Memory B cell (primary cell): ENCODE measurements around the gene CTPS1.

Source experiments
- ATAC-seq: fragments of 150-1000 bp; cut with Tn5 transposase; 2 replicates; pipeline ENCODE4 v1.10.0; 2021; ENCODE audit warnings: low read depth, mild to moderate bottlenecking, moderate library complexity
- DNase-seq, 2 donors: peaks; one replicate each; pipeline ENCODE4 v3.0.0; 2022; ENCODE audit warnings: low spot score in 2 of 2
- H3K27ac Mint-ChIP-seq: one replicate; pipeline ENCODE4 v1.8.0; 2022; ENCODE audit warnings: mild to moderate bottlenecking, moderate library complexity, mixed read lengths
- H3K27me3 Mint-ChIP-seq: one replicate; pipeline ENCODE4 v1.8.0; 2022; ENCODE audit warnings: mixed read lengths
- H3K36me3 Mint-ChIP-seq: one replicate; pipeline ENCODE4 v1.8.0; 2022; ENCODE audit warnings: mild to moderate bottlenecking, mixed read lengths
- H3K4me1 Mint-ChIP-seq: one replicate; pipeline ENCODE4 v1.8.0; 2022; ENCODE audit warnings: mixed read lengths
- H3K4me3 Mint-ChIP-seq: one replicate; pipeline ENCODE4 v1.8.0; 2022; ENCODE audit warnings: mild to moderate bottlenecking, moderate library complexity, mixed read lengths
- H3K9me3 Mint-ChIP-seq: one replicate; pipeline ENCODE4 v1.8.0; 2022; ENCODE audit warnings: mixed read lengths

Gene CTPS1

GRCh38 chr1:41017141-41018017 lies 37.9 kb downstream of the CTPS1 start:
- H3K27me3 Mint-ChIP-seq = no peaks in the 10 kb centered on the region
- H3K36me3 Mint-ChIP-seq = peaks cover 5% of the 10 kb centered on the region
- DNase-seq (no peak), ATAC-seq (no peak)
- H3K4me3 Mint-ChIP-seq = no peak overlapping the region
- H3K9me3 Mint-ChIP-seq = no peaks in the 10 kb centered on the region
- no peak overlapping the region for H3K27ac Mint-ChIP-seq
- H3K4me1 Mint-ChIP-seq = peaks cover 14% of the 10 kb centered on the region

GRCh38 chr1:41018018-41018410 lies 38.5 kb downstream of the CTPS1 start:
- Mint-ChIP-seq H3K4me1 (peaks cover 14% of the 10 kb centered on the region), H3K27me3 (no peaks in the 10 kb centered on the region), H3K36me3 (peaks cover 5% of the 10 kb centered on the region), H3K4me3 (no peak overlapping the region), H3K9me3 (no peaks in the 10 kb centered on the region), H3K27ac (no peak overlapping the region)
- ATAC-seq = no peak
- no peak for DNase-seq

- DNase-seq = no peak
- Mint-ChIP-seq H3K9me3 (no peaks in the 10 kb centered on the region), H3K4me3 (no peak overlapping the region), H3K36me3 (peaks cover 5% of the 10 kb centered on the region), H3K27me3 (no peaks in the 10 kb centered on the region), H3K27ac (peak overlapping the region; percentile 65), H3K4me1 (peaks cover 14% of the 10 kb centered on the region)
- no peak for ATAC-seq
Measured at GRCh38 chr1:41019353-41019745, 39.9 kb downstream of the CTPS1 start.

- Mint-ChIP-seq H3K36me3 (peaks cover 8% of the 10 kb centered on the region), H3K27me3 (no peaks in the 10 kb centered on the region), H3K4me3 (no peak overlapping the region), H3K27ac (no peak overlapping the region), H3K4me1 (peaks cover 12% of the 10 kb centered on the region), H3K9me3 (no peaks in the 10 kb centered on the region)
- DNase-seq (no peak), ATAC-seq (no peak)
Measured at GRCh38 chr1:41020109-41020576, 40.6 kb downstream of the CTPS1 start.

- Mint-ChIP-seq H3K27ac (no peak overlapping the region), H3K36me3 (peaks cover 8% of the 10 kb centered on the region), H3K4me3 (no peak overlapping the region), H3K27me3 (no peaks in the 10 kb centered on the region), H3K4me1 (peaks cover 16% of the 10 kb centered on the region), H3K9me3 (no peaks in the 10 kb centered on the region)
- no peak for ATAC-seq
- no peak for DNase-seq
Measured at GRCh38 chr1:41020654-41021053, 41.2 kb downstream of the CTPS1 start.

- peaks cover 22% of the 10 kb centered on the region for H3K4me1 Mint-ChIP-seq
- DNase-seq = no peak
- H3K36me3 Mint-ChIP-seq = peaks cover 6% of the 10 kb centered on the region
- H3K4me3 Mint-ChIP-seq = no peak within 1 kb of the TSS
- no peak for ATAC-seq
- H3K27ac Mint-ChIP-seq = peak within 1 kb of the TSS; percentile 25
- H3K9me3 Mint-ChIP-seq = no peaks in the 10 kb centered on the region
- no peaks in the 10 kb centered on the region for H3K27me3 Mint-ChIP-seq
Measured at GRCh38 chr1:41021526-41022308, 42.2 kb downstream of the CTPS1 start, which contains the start of gene SLFNL1. SLFNL1 (minus strand) TSS chr1:41021725; CDS start chr1:41020660, 1,065 bp downstream.

GRCh38 chr1:41022424-41022823 lies 42.9 kb downstream of the CTPS1 start:
- Mint-ChIP-seq H3K27ac (no peak overlapping the region), H3K4me3 (no peak overlapping the region)
- DNase-seq = no peak

GRCh38 chr1:41023279-41023990 lies 43.9 kb downstream of the CTPS1 start:
- ATAC-seq (no peak), DNase-seq (no peak)
- peaks cover 11% of the 10 kb centered on the region for H3K36me3 Mint-ChIP-seq
- H3K4me3 Mint-ChIP-seq = no peak overlapping the region
- no peaks in the 10 kb centered on the region for H3K27me3 Mint-ChIP-seq
- peak overlapping the region; percentile 50 for H3K27ac Mint-ChIP-seq
- H3K4me1 Mint-ChIP-seq = peaks cover 23% of the 10 kb centered on the region
- no peaks in the 10 kb centered on the region for H3K9me3 Mint-ChIP-seq

More at GRCh38 chr1:41022424-41022823, 42.9 kb downstream of the CTPS1 start:
- Mint-ChIP-seq H3K27me3 (no peaks in the 10 kb centered on the region), H3K36me3 (peaks cover 4% of the 10 kb centered on the region), H3K4me1 (peaks cover 23% of the 10 kb centered on the region), H3K9me3 (no peaks in the 10 kb centered on the region)
- no peak for ATAC-seq

- Mint-ChIP-seq H3K27ac (peak overlapping the region; percentile 60), H3K36me3 (peaks cover 18% of the 10 kb centered on the region), H3K27me3 (no peaks in the 10 kb centered on the region), H3K4me1 (peaks cover 18% of the 10 kb centered on the region), H3K4me3 (no peak overlapping the region), H3K9me3 (no peaks in the 10 kb centered on the region)
- ATAC-seq (no peak), DNase-seq (no peak)
Measured at GRCh38 chr1:41024953-41025352, 45.5 kb downstream of the CTPS1 start.

- ATAC-seq = peak; percentile 67
- H3K36me3 Mint-ChIP-seq = peaks cover 24% of the 10 kb centered on the region
- H3K27ac Mint-ChIP-seq = peak overlapping the region; percentile 89
- DNase-seq = no peak
- peaks cover 18% of the 10 kb centered on the region for H3K4me1 Mint-ChIP-seq
- H3K27me3 Mint-ChIP-seq = no peaks in the 10 kb centered on the region
- no peaks in the 10 kb centered on the region for H3K9me3 Mint-ChIP-seq
- peak overlapping the region; percentile 41 for H3K4me3 Mint-ChIP-seq
Measured at GRCh38 chr1:41025979-41026819, 46.7 kb downstream of the CTPS1 start.

GRCh38 chr1:41028034-41028642 lies 48.6 kb downstream of the CTPS1 start:
- peaks cover 29% of the 10 kb centered on the region for H3K36me3 Mint-ChIP-seq
- H3K4me3 Mint-ChIP-seq = no peak overlapping the region

GRCh38 chr1:41030872-41031616 lies 51.5 kb downstream of the CTPS1 start:
- ATAC-seq = no peak
- peaks cover 2% of the 10 kb centered on the region for H3K9me3 Mint-ChIP-seq
- H3K27ac Mint-ChIP-seq = no peak overlapping the region
- H3K4me3 Mint-ChIP-seq = no peak overlapping the region
- H3K27me3 Mint-ChIP-seq = no peaks in the 10 kb centered on the region
- H3K4me1 Mint-ChIP-seq = peaks cover 10% of the 10 kb centered on the region
- DNase-seq = no peak
- H3K36me3 Mint-ChIP-seq = peaks cover 32% of the 10 kb centered on the region

More at GRCh38 chr1:41028034-41028642, 48.6 kb downstream of the CTPS1 start:
- Mint-ChIP-seq H3K9me3 (peaks cover 2% of the 10 kb centered on the region), H3K27me3 (no peaks in the 10 kb centered on the region), H3K27ac (peak overlapping the region; percentile 53), H3K4me1 (peaks cover 19% of the 10 kb centered on the region)
- no peak for ATAC-seq
- DNase-seq = no peak
